SU-DHL-6 (cell line): ENCODE measurements around the gene BCL2L11.

Experiments
- H2AFZ ChIP-seq: fragments of 200-600 bp; sonication (generic); 2 replicates; pipeline ENCODE4 v1.6.1; 2014; ENCODE audit warnings: low read depth, mild to moderate bottlenecking, moderate library complexity, mixed read lengths, antibody characterized with exemption, low read length; ENCODE audit not compliant: severe bottlenecking
- H3F3A ChIP-seq: fragments of 200-600 bp; shearing (Covaris generic); 2 replicates; pipeline ENCODE4 v1.6.0; 2016; ENCODE audit warnings: antibody characterized with exemption, mild to moderate bottlenecking; ENCODE audit not compliant: insufficient read depth
- H3K27ac ChIP-seq: fragments of 200-600 bp; sonication (generic); 2 replicates; pipeline ENCODE4 v1.5.1; 2016; ENCODE audit warnings: low read depth, mild to moderate bottlenecking, low read length, moderate library complexity, mixed read lengths
- H3K27me3 ChIP-seq: fragments of 200-600 bp; sonication (generic), shearing (Covaris generic); 2 replicates; pipeline ENCODE4 v1.6.0; 2014; ENCODE audit warnings: mild to moderate bottlenecking, low read length
- H3K36me3 ChIP-seq: fragments of 200-600 bp; sonication (generic); 2 replicates; pipeline ENCODE4 v1.6.1; 2014; ENCODE audit warnings: mild to moderate bottlenecking, low read length, mixed read lengths
- H3K4me2 ChIP-seq: fragments of 300-600, 200-600 bp; shearing (Covaris generic), sonication (generic); 2 replicates; pipeline ENCODE4 v1.6.0; 2014; ENCODE audit warnings: low read length, low read depth, mild to moderate bottlenecking; ENCODE audit not compliant: poor library complexity, severe bottlenecking
- H3K4me3 ChIP-seq: fragments of 200-600 bp; sonication (generic); 2 replicates; pipeline ENCODE4 v1.5.1; 2014; ENCODE audit warnings: antibody characterized with exemption, low read length, mild to moderate bottlenecking, mixed read lengths; ENCODE audit not compliant: insufficient read depth, poor library complexity, severe bottlenecking
- H3K79me2 ChIP-seq: fragments of 200-600 bp; sonication (generic); 2 replicates; pipeline ENCODE4 v1.6.1; 2014; ENCODE audit warnings: mild to moderate bottlenecking, low read length, moderate library complexity; ENCODE audit not compliant: insufficient read depth
- H3K9ac ChIP-seq: fragments of 200-600 bp; sonication (generic); 2 replicates; pipeline ENCODE4 v1.7.0; 2014; ENCODE audit warnings: mild to moderate bottlenecking, low read length
- H3K9me2 ChIP-seq: fragments of 200-600 bp; sonication (generic); replicated peaks from 2 replicates; pipeline ENCODE4 v1.6.1; 2014; ENCODE audit warnings: low read length; ENCODE audit not compliant: insufficient read depth
- H3K9me3 ChIP-seq: fragments of 200-600 bp; sonication (generic); 2 replicates; pipeline ENCODE4 v1.6.1; 2014; ENCODE audit warnings: low read length, mixed read lengths; ENCODE audit not compliant: insufficient read depth
- H4K20me1 ChIP-seq: fragments of 200-600 bp; sonication (generic); 2 replicates; pipeline ENCODE4 v1.6.1; 2014; ENCODE audit warnings: low read depth, mild to moderate bottlenecking, antibody characterized with exemption, low read length, moderate library complexity, mixed read lengths
- EZH2phosphoT487 ChIP-seq: fragments of 200-600 bp; sonication (generic), shearing (Covaris generic); conservative IDR thresholded peaks from 2 replicates; pipeline ENCODE4 v1.6.1; 2018; ENCODE audit warnings: mild to moderate bottlenecking, antibody characterized with exemption, low read length, moderate library complexity, mixed read lengths
- TF ChIP-seq, protein P1 (sequence below): fragments of 200-600 bp; sonication (generic); IDR thresholded peaks from one replicate; pipeline ENCODE4 v1.5.1; 2017; ENCODE audit warnings: antibody characterized with exemption, mild to moderate bottlenecking, low read length, moderate library complexity; ENCODE audit not compliant: insufficient read depth, poor library complexity, severe bottlenecking

Gene BCL2L11

DNA sequence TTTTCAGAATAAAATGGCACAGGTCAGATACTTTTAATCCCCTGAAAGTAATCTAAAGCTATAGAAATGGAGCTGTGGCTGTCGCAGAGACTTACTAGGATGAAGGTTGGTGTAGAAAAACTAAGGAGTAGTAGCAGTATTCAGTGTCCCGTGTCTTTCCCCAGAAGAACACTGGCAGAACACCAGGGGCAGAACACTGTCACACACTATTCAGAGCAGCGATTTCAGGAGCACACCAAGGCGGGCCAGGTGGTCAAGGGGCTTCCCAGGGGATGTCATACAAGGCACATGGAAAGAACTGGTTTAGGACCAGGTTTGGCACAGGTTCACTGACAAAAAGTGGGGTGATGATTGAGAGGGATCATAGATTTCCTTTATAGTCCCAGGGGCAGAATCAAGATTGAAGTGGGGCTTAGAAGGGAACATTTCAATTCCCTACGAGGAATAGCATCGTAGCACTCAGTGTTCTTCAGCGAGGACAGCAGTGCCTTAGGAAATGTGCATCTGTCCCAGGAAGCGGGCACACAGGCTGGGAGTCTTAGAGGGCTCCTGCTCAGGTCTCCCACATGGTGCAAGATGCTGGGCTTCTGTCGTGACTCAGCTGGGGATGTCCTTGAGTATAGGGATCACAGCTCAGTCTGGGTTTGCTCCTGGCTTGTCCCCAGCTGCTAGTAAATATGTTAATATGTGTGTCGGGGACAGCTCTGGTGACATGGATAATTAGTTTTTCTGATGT lies 22.6 kb downstream of the BCL2L11 start:
- H4K20me1 ChIP-seq, result no peaks in the 10 kb centered on the region
- H3K27ac ChIP-seq, result no peak overlapping the region
- H3F3A ChIP-seq, result no peaks in the 10 kb centered on the region
- TF ChIP-seq EZH2phosphoT487, result no peak
- TF ChIP-seq, protein P1, sequence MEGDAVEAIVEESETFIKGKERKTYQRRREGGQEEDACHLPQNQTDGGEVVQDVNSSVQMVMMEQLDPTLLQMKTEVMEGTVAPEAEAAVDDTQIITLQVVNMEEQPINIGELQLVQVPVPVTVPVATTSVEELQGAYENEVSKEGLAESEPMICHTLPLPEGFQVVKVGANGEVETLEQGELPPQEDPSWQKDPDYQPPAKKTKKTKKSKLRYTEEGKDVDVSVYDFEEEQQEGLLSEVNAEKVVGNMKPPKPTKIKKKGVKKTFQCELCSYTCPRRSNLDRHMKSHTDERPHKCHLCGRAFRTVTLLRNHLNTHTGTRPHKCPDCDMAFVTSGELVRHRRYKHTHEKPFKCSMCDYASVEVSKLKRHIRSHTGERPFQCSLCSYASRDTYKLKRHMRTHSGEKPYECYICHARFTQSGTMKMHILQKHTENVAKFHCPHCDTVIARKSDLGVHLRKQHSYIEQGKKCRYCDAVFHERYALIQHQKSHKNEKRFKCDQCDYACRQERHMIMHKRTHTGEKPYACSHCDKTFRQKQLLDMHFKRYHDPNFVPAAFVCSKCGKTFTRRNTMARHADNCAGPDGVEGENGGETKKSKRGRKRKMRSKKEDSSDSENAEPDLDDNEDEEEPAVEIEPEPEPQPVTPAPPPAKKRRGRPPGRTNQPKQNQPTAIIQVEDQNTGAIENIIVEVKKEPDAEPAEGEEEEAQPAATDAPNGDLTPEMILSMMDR, result no peak
- H3K4me3 ChIP-seq, result no peak overlapping the region
- no peaks in the 10 kb centered on the region for H3K27me3 ChIP-seq
- H2AFZ ChIP-seq, result no peak overlapping the region
- no peaks in the 10 kb centered on the region for H3K9me2 ChIP-seq
- no peaks in the 10 kb centered on the region for H3K9me3 ChIP-seq
- peaks cover 10% of the 10 kb centered on the region; the same call in 1 of the 2 replicates for H3K36me3 ChIP-seq
- H3K4me2 ChIP-seq, result no peak overlapping the region
- H3K79me2 ChIP-seq, result peaks cover 25% of the 10 kb centered on the region
- no peak overlapping the region for H3K9ac ChIP-seq

DNA sequence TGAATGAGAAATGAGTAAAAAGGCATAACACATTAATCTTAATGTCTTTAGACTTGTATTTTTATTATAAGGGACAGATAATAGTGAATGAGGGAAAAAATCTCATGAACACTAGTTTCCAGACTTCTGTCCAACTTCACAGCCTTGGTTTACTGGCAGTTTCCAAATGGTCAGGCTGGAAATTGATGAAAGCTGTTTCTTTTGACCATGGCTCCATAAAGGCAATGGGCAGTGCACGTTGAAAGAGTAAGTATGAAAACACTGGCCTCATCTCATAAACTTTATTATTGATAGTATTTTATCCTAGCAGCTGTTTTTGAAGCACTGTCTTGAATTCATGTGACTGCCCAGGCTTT lies 23.1 kb downstream of the BCL2L11 start:
- TF ChIP-seq EZH2phosphoT487, result no peak
- TF ChIP-seq, protein P1, result no peak
- Histone ChIP-seq H3K79me2 (peaks cover 19% of the 10 kb centered on the region), H2AFZ (no peak overlapping the region), H3K9me3 (no peaks in the 10 kb centered on the region), H3K27me3 (no peaks in the 10 kb centered on the region), H3K27ac (no peak overlapping the region), H4K20me1 (no peaks in the 10 kb centered on the region), H3K4me3 (no peak overlapping the region), H3K4me2 (no peak overlapping the region), H3K9me2 (no peaks in the 10 kb centered on the region), H3K36me3 (peaks cover 7% of the 10 kb centered on the region; the same call in 1 of the 2 replicates), H3F3A (no peaks in the 10 kb centered on the region), H3K9ac (no peak overlapping the region)

DNA sequence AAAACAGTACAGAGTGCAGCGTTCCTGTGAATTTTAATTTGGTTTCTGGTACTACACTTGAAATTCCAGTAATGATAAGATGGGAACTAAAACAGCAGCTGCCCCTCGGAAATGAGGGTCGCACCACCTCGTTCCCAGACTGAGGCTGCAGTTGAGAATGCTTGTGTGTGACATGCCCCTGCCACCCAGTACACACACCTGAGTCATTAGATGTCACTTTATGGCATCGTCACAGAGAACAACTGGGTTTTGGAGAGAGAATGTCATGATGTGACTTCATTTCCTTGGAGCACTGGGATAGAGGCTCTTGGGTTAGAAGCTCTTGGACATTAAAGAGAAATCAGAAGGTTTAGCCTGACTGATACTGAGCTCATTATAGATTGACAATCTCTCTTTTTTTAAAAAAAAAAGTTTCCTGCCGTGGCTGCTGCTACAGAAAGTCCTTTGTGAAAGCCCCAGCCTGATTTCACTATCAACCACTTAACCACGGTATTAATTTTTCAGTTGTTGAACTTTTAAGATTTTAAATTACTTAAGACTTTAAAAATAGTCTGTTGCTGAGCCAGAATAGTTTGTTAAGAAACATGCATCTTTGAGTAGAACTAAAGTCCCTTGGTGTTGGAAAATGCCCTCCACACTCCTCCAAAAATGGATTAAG lies 24.5 kb downstream of the BCL2L11 start:
- H3K36me3 ChIP-seq, result peaks cover 7% of the 10 kb centered on the region; the same call in 1 of the 2 replicates
- H3K4me2 ChIP-seq, result no peak overlapping the region
- H2AFZ ChIP-seq, result no peak overlapping the region
- no peaks in the 10 kb centered on the region for H3K9me2 ChIP-seq
- H4K20me1 ChIP-seq, result no peaks in the 10 kb centered on the region
- H3K4me3 ChIP-seq, result no peak overlapping the region
- H3F3A ChIP-seq, result no peaks in the 10 kb centered on the region
- no peaks in the 10 kb centered on the region for H3K27me3 ChIP-seq
- H3K79me2 ChIP-seq, result peaks cover 7% of the 10 kb centered on the region
- H3K9me3 ChIP-seq, result no peaks in the 10 kb centered on the region
- H3K27ac ChIP-seq, result no peak overlapping the region
- TF ChIP-seq, protein P1, result no peak
- no peak for TF ChIP-seq EZH2phosphoT487
- no peak overlapping the region for H3K9ac ChIP-seq
